SK-N-SH treated with all-trans-retinoic acid at 6 μM for 48 hours (cell line): ENCODE measurements around the gene ATP11A.

Source experiments
- ATAC-seq: fragments of 200-7000 bp; cut with Tn5 transposase; 3 replicates; pipeline ENCODE4 v1.9.1; 2020; ENCODE audit warnings: mild to moderate bottlenecking, moderate library complexity
- ARNTL ChIP-seq: fragments of 450-650 bp; formaldehyde crosslinking; IDR thresholded peaks from 2 replicates; pipeline ENCODE4 v1.5.0; 2020; ENCODE audit warnings: low read depth, mild to moderate bottlenecking, moderate library complexity, borderline replicate concordance
- BACH2 ChIP-seq: fragments of 250-450 bp; sonication (Bioruptor Pico); IDR thresholded peaks from 2 replicates; pipeline ENCODE4 v1.9.0; 2021; ENCODE audit warnings: mild to moderate bottlenecking, borderline replicate concordance
- CSDC2 ChIP-seq: fragments of 250-450 bp; sonication (Bioruptor Pico); IDR thresholded peaks from 2 replicates; pipeline ENCODE4 v1.5.0; 2020; ENCODE audit warnings: mild to moderate bottlenecking, moderate library complexity
- ESRRG ChIP-seq: fragments of 250-450 bp; sonication (Bioruptor Pico); IDR thresholded peaks from 2 replicates; pipeline ENCODE4 v1.6.1; 2021; ENCODE audit warnings: mild to moderate bottlenecking
- GLIS3 ChIP-seq: fragments of 250-450 bp; sonication (Bioruptor Pico); IDR thresholded peaks from 2 replicates; pipeline ENCODE4 v1.5.0; 2020; ENCODE audit warnings: mild to moderate bottlenecking, moderate library complexity
- ISL1 ChIP-seq: fragments of 250-450 bp; sonication (Bioruptor Pico); IDR thresholded peaks from 2 replicates; pipeline ENCODE4 v2.1.2; 2022; ENCODE audit warnings: mild to moderate bottlenecking, moderate library complexity
- OSR1 ChIP-seq: fragments of 250-450 bp; sonication (Bioruptor Pico); IDR thresholded peaks from 2 replicates; pipeline ENCODE4 v1.8.0; 2022; ENCODE audit warnings: moderate library complexity, mild to moderate bottlenecking, inconsistent platforms
- PPARA ChIP-seq: fragments of 250-450 bp; sonication (Bioruptor Pico); IDR thresholded peaks from 2 replicates; pipeline ENCODE4 v1.5.0; 2020; ENCODE audit warnings: mild to moderate bottlenecking, borderline replicate concordance
- RARB ChIP-seq: fragments of 250-450 bp; sonication (Bioruptor Pico); IDR thresholded peaks from 2 replicates; pipeline ENCODE4 v1.8.0; 2021; ENCODE audit warnings: mild to moderate bottlenecking, moderate library complexity
- SNAI2 ChIP-seq: fragments of 250-450 bp; sonication (Bioruptor Pico); IDR thresholded peaks from 2 replicates; pipeline ENCODE4 v1.5.0; 2020; ENCODE audit warnings: mild to moderate bottlenecking, moderate library complexity
- TCF4 ChIP-seq: fragments of 250-450 bp; sonication (Bioruptor Pico); IDR thresholded peaks from 2 replicates; pipeline ENCODE4 v1.8.0; 2021; ENCODE audit warnings: mild to moderate bottlenecking, moderate library complexity, borderline replicate concordance
- TOX ChIP-seq: fragments of 250-450 bp; sonication (Bioruptor Pico); IDR thresholded peaks from 2 replicates; pipeline ENCODE4 v1.8.0; 2021; ENCODE audit warnings: mild to moderate bottlenecking, moderate library complexity, borderline replicate concordance
- ZC3H10 ChIP-seq: fragments of 250-450 bp; sonication (Bioruptor Pico); IDR thresholded peaks from 2 replicates; pipeline ENCODE4 v1.5.1; 2021; ENCODE audit warnings: mild to moderate bottlenecking, moderate library complexity
- ZFP3 ChIP-seq: fragments of 250-450 bp; sonication (Bioruptor Pico); IDR thresholded peaks from 2 replicates; pipeline ENCODE4 v1.5.0; 2020; ENCODE audit warnings: mild to moderate bottlenecking, moderate library complexity
- ZFP30 ChIP-seq: fragments of 450-650 bp; formaldehyde crosslinking; IDR thresholded peaks from 2 replicates; pipeline ENCODE4 v1.5.0; 2022; ENCODE audit warnings: mild to moderate bottlenecking, moderate library complexity
- ZNF565 ChIP-seq: fragments of 450-650 bp; formaldehyde crosslinking; conservative IDR thresholded peaks from 2 replicates; pipeline ENCODE4 v1.5.0; 2020; ENCODE audit warnings: low read depth, mild to moderate bottlenecking, moderate library complexity
- ZNF70 ChIP-seq: fragments of 450-650 bp; formaldehyde crosslinking; IDR thresholded peaks from 2 replicates; pipeline ENCODE4 v1.5.0; 2020; ENCODE audit warnings: mild to moderate bottlenecking, moderate library complexity
- ZNF8 ChIP-seq: fragments of 450-650 bp; formaldehyde crosslinking; IDR thresholded peaks from 2 replicates; pipeline ENCODE4 v1.5.0; 2020; ENCODE audit warnings: mild to moderate bottlenecking, moderate library complexity
- TF ChIP-seq, protein P1 (sequence below): fragments of 250-450 bp; sonication (Bioruptor Pico); IDR thresholded peaks from 2 replicates; pipeline ENCODE4 v1.8.0; 2020; ENCODE audit warnings: mild to moderate bottlenecking, moderate library complexity, borderline replicate concordance
- TF ChIP-seq, protein P2 (sequence below): fragments of 250-450 bp; sonication (Bioruptor Pico); IDR thresholded peaks from 2 replicates; pipeline ENCODE4 v1.5.1; 2020; ENCODE audit warnings: low read depth, mild to moderate bottlenecking, moderate library complexity
- TF ChIP-seq, protein P3 (sequence below): fragments of 250-450 bp; sonication (Bioruptor Pico); IDR thresholded peaks from 2 replicates; pipeline ENCODE4 v1.8.0; 2021; ENCODE audit warnings: low read depth, mild to moderate bottlenecking, moderate library complexity, borderline replicate concordance
- TF ChIP-seq, protein P4 (sequence below): fragments of 250-450 bp; sonication (Bioruptor Pico); IDR thresholded peaks from 2 replicates; pipeline ENCODE4 v1.5.1; 2021; ENCODE audit warnings: mild to moderate bottlenecking, moderate library complexity

The ATP11A gene

GRCh38 chr13:112818040-112818697, 128.3 kb downstream of the ATP11A start:
- ATAC-seq: no peak
- TF ChIP-seq PPARA (no peak), ZFP3 (no peak), CSDC2 (CRISPR knock-in tag) (no peak), BACH2 (no peak), OSR1 (CRISPR knock-in tag) (no peak), TCF4 (CRISPR knock-in tag) (no peak), SNAI2 (CRISPR knock-in tag) (no peak), ZC3H10 (CRISPR knock-in tag) (no peak), RARB (CRISPR knock-in tag) (no peak), ZNF8 (no peak), ZNF70 (CRISPR knock-in tag) (no peak)
- TF ChIP-seq, protein P1, sequence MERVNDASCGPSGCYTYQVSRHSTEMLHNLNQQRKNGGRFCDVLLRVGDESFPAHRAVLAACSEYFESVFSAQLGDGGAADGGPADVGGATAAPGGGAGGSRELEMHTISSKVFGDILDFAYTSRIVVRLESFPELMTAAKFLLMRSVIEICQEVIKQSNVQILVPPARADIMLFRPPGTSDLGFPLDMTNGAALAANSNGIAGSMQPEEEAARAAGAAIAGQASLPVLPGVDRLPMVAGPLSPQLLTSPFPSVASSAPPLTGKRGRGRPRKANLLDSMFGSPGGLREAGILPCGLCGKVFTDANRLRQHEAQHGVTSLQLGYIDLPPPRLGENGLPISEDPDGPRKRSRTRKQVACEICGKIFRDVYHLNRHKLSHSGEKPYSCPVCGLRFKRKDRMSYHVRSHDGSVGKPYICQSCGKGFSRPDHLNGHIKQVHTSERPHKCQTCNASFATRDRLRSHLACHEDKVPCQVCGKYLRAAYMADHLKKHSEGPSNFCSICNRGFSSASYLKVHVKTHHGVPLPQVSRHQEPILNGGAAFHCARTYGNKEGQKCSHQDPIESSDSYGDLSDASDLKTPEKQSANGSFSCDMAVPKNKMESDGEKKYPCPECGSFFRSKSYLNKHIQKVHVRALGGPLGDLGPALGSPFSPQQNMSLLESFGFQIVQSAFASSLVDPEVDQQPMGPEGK (CRISPR knock-in tag): no peak
- TF ChIP-seq, protein P2, sequence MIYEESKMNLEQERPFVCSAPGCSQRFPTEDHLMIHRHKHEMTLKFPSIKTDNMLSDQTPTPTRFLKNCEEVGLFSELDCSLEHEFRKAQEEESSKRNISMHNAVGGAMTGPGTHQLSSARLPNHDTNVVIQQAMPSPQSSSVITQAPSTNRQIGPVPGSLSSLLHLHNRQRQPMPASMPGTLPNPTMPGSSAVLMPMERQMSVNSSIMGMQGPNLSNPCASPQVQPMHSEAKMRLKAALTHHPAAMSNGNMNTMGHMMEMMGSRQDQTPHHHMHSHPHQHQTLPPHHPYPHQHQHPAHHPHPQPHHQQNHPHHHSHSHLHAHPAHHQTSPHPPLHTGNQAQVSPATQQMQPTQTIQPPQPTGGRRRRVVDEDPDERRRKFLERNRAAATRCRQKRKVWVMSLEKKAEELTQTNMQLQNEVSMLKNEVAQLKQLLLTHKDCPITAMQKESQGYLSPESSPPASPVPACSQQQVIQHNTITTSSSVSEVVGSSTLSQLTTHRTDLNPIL (CRISPR knock-in tag): no peak

- TF ChIP-seq ZNF8 (no peak), ISL1 (CRISPR knock-in tag) (no peak), ARNTL (no peak), BACH2 (no peak), ZNF565 (CRISPR knock-in tag) (no peak), ZFP3 (no peak), TCF4 (CRISPR knock-in tag) (no peak), ZFP30 (CRISPR knock-in tag) (no peak)
- TF ChIP-seq, protein P2 (CRISPR knock-in tag): no peak
- TF ChIP-seq, protein P3, sequence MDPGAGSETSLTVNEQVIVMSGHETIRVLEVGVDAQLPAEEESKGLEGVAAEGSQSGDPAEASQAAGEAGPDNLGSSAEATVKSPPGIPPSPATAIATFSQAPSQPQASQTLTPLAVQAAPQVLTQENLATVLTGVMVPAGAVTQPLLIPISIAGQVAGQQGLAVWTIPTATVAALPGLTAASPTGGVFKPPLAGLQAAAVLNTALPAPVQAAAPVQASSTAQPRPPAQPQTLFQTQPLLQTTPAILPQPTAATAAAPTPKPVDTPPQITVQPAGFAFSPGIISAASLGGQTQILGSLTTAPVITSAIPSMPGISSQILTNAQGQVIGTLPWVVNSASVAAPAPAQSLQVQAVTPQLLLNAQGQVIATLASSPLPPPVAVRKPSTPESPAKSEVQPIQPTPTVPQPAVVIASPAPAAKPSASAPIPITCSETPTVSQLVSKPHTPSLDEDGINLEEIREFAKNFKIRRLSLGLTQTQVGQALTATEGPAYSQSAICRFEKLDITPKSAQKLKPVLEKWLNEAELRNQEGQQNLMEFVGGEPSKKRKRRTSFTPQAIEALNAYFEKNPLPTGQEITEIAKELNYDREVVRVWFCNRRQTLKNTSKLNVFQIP (CRISPR knock-in tag): no peak
These were observed 128.8 kb downstream of the ATP11A start for GRCh38 chr13:112818698-112819045.

DNA sequence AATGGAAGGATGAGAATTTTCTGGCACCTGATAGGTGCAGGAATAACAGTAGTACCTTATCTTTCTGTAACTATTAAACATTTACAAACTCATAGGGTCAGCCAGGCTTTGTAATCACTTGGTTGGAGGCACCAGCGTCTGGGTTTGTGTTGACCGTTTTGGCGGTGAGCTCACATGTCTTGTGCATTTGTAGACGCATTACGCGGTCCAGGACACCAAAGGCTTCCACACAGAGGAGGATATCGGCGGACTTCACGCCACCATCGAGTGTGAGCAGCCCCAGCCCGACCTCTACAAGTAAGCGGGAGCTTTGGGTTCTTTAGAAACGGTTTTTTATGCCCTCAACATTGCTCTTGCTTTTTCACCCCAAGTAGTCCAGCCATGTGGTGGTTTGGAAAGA, 129.3 kb downstream of the ATP11A start:
- TF ChIP-seq, protein P3 (CRISPR knock-in tag): no peak
- TF ChIP-seq ISL1 (CRISPR knock-in tag) (no peak), ESRRG (CRISPR knock-in tag) (no peak), BACH2 (no peak), ZFP3 (no peak)
- ATAC-seq: no peak

More at GRCh38 chr13:112818698-112819045, 128.8 kb downstream of the ATP11A start:
- ATAC-seq: no peak

- no peak for ATAC-seq
- TF ChIP-seq, protein P4, sequence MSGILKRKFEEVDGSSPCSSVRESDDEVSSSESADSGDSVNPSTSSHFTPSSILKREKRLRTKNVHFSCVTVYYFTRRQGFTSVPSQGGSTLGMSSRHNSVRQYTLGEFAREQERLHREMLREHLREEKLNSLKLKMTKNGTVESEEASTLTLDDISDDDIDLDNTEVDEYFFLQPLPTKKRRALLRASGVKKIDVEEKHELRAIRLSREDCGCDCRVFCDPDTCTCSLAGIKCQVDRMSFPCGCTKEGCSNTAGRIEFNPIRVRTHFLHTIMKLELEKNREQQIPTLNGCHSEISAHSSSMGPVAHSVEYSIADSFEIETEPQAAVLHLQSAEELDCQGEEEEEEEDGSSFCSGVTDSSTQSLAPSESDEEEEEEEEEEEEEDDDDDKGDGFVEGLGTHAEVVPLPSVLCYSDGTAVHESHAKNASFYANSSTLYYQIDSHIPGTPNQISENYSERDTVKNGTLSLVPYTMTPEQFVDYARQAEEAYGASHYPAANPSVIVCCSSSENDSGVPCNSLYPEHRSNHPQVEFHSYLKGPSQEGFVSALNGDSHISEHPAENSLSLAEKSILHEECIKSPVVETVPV: no peak
- no peak for TF ChIP-seq ARNTL
- TF ChIP-seq ZC3H10 (CRISPR knock-in tag): no peak
- TF ChIP-seq, protein P3 (CRISPR knock-in tag): no peak
- TF ChIP-seq BACH2: no peak
- no peak for TF ChIP-seq CSDC2 (CRISPR knock-in tag)
- TF ChIP-seq PPARA: no peak
- TF ChIP-seq ZFP3: no peak
- no peak for TF ChIP-seq ZNF70 (CRISPR knock-in tag)
- TF ChIP-seq, protein P1 (CRISPR knock-in tag): no peak
- TF ChIP-seq TCF4 (CRISPR knock-in tag): no peak
- no peak for TF ChIP-seq RARB (CRISPR knock-in tag)
- TF ChIP-seq SNAI2 (CRISPR knock-in tag): no peak
- no peak for TF ChIP-seq TOX
- TF ChIP-seq GLIS3 (CRISPR knock-in tag): no peak
- no peak for TF ChIP-seq ESRRG (CRISPR knock-in tag)
These were observed 130.0 kb downstream of the ATP11A start for GRCh38 chr13:112819816-112820215.
